ENCODE measurements around the gene JOSD1. TPM values are rescaled to one million over a fixed set of nuclear protein-coding genes. Genes with fewer than 3 reads are reported as not detected.

The JOSD1 gene
- total RNA-seq, 2 donors from 2014 or later = 45.6 to 83.9 TPM

DNA sequence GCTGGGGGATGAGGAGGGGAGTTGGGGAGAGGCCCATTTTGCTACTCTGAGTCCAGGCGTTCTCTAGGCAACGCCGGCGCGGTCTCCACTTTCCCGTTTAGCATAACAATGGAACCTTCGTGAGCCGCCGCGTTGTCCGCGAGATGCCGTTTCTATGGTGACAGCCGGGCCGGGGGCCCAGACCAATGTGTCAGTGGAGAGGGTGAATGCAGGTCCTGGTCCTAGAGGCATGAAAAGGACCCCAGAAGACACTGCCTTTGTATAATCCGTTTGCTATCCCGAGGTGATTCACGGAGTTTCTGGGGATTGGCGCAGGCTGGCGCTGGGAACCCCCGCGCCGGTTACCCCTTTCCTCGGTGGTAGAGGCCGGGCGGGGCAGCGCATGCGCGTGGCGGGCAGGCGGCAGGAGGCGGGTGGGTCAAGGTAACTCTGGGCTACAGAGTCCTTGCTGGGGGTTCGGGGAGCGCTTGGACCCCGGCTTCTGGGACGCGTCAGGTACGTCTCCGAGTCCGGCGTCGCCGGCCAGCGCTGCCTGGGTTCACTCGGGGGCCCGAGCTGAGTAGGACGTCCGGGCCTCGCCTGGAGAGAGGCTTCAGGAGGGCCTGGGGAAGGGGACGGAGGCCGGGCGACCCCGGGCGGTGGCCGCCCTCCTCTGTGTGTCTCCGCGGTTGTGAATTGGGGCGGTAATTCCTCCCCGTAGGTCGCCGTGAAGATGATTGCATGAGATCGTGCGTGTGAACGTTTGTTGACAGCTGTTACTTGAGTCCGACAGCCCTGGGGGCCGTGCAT lies 44.3 kb downstream of the JOSD1 start, which contains the start of the genes CBY1 and FAM227A:
CBY1 (plus strand) TSS at position 383 of the 789 bp plus-strand sequence. CDS start 11,417 bp downstream, outside the sequence.
FAM227A (minus strand) TSS at position 137 of the 789 bp plus-strand sequence. CDS start 6,224 bp downstream, outside the sequence.
- TF ChIP-seq, protein P1, sequence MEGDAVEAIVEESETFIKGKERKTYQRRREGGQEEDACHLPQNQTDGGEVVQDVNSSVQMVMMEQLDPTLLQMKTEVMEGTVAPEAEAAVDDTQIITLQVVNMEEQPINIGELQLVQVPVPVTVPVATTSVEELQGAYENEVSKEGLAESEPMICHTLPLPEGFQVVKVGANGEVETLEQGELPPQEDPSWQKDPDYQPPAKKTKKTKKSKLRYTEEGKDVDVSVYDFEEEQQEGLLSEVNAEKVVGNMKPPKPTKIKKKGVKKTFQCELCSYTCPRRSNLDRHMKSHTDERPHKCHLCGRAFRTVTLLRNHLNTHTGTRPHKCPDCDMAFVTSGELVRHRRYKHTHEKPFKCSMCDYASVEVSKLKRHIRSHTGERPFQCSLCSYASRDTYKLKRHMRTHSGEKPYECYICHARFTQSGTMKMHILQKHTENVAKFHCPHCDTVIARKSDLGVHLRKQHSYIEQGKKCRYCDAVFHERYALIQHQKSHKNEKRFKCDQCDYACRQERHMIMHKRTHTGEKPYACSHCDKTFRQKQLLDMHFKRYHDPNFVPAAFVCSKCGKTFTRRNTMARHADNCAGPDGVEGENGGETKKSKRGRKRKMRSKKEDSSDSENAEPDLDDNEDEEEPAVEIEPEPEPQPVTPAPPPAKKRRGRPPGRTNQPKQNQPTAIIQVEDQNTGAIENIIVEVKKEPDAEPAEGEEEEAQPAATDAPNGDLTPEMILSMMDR (IDR thresholded peaks at IDR 0.05) = no peak
- H3K27me3 ChIP-seq (replicated peaks; ENCODE audit: insufficient read depth) = no peaks in the 10 kb centered on the region
- peak within 1 kb of the TSS; percentile 64 to 80 for H3K27ac ChIP-seq
- no peaks in the 10 kb centered on the region for H3K36me3 ChIP-seq
- H3K4me3 ChIP-seq = peak within 1 kb of the TSS; percentile 82
- H3K9me3 ChIP-seq = no peaks in the 10 kb centered on the region
- ATAC-seq (ENCODE audit: insufficient number of reproducible peaks, low FRiP score, low read depth) = peak; percentile 80
- peak; percentile 61 for DNase-seq (ENCODE audit: low spot score)
- peaks cover 7 to 12% of the 10 kb centered on the region in 2 donors for H3K4me1 ChIP-seq (ENCODE audit: control insufficient read depth in 1 of 2, low read depth in 2 of 2)

- Histone ChIP-seq H3K4me3 (peak overlapping the region; percentile 82), H3K27ac (peak overlapping the region; percentile 64 to 80), H3K27me3 (replicated peaks; ENCODE audit: insufficient read depth) (no peaks in the 10 kb centered on the region), H3K9me3 (no peaks in the 10 kb centered on the region), H3K36me3 (no peaks in the 10 kb centered on the region), H3K4me1 (ENCODE audit: control insufficient read depth in 1 of 2, low read depth in 2 of 2) (peaks cover 7 to 12% of the 10 kb centered on the region in 2 donors)
- ATAC-seq (ENCODE audit: insufficient number of reproducible peaks, low FRiP score, low read depth) = no peak
- TF ChIP-seq, protein P1 (IDR thresholded peaks at IDR 0.05) = no peak
- no peak for DNase-seq (ENCODE audit: low spot score)
Measured at GRCh38 chr22:38655519-38656255, 45.1 kb downstream of the JOSD1 start.

DNA sequence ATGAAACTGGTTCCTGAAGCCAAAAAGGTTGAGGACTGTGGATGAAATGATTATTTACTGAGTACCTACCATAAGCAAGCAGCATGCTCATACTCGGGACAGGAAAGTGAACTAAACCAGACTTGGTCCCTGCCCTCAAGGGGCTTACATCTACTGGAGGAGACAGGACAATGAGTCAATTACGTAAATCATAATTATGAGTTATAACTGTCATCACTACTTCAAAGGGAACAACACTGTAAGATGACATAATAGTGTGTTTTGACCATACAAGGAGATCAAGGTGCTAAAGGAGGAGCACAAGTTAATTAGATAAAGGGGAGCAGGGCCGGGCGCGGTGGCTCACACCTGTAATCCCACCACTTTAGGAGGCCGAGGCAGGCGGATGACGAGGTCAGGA lies 47.0 kb downstream of the JOSD1 start:
- Histone ChIP-seq H3K27me3 (replicated peaks; ENCODE audit: insufficient read depth) (no peaks in the 10 kb centered on the region), H3K27ac (no peak overlapping the region), H3K36me3 (no peaks in the 10 kb centered on the region), H3K4me3 (no peak overlapping the region), H3K4me1 (ENCODE audit: control insufficient read depth in 1 of 2, low read depth in 2 of 2) (peaks cover 7 to 12% of the 10 kb centered on the region in 2 donors), H3K9me3 (no peaks in the 10 kb centered on the region)
- DNase-seq (ENCODE audit: low spot score) (no peak), ATAC-seq (ENCODE audit: insufficient number of reproducible peaks, low FRiP score, low read depth) (no peak)
- TF ChIP-seq, protein P1 (IDR thresholded peaks at IDR 0.05) = no peak

GRCh38 chr22:38652859-38653258 lies 47.9 kb downstream of the JOSD1 start:
- DNase-seq (ENCODE audit: low spot score) = no peak

More at GRCh38 chr22:38652859-38653258, 47.9 kb downstream of the JOSD1 start:
- H3K4me3 ChIP-seq = no peak overlapping the region
- peaks cover 7 to 12% of the 10 kb centered on the region in 2 donors for H3K4me1 ChIP-seq (ENCODE audit: control insufficient read depth in 1 of 2, low read depth in 2 of 2)
- no peak for ATAC-seq (ENCODE audit: insufficient number of reproducible peaks, low FRiP score, low read depth)
- no peaks in the 10 kb centered on the region for H3K27me3 ChIP-seq (replicated peaks; ENCODE audit: insufficient read depth)
- no peak overlapping the region for H3K27ac ChIP-seq
- no peaks in the 10 kb centered on the region for H3K36me3 ChIP-seq
- no peaks in the 10 kb centered on the region for H3K9me3 ChIP-seq
- TF ChIP-seq, protein P1 (IDR thresholded peaks at IDR 0.05) = no peak
